Measurements from ENCODE around the gene IZUMO4.

Gene IZUMO4

DNA sequence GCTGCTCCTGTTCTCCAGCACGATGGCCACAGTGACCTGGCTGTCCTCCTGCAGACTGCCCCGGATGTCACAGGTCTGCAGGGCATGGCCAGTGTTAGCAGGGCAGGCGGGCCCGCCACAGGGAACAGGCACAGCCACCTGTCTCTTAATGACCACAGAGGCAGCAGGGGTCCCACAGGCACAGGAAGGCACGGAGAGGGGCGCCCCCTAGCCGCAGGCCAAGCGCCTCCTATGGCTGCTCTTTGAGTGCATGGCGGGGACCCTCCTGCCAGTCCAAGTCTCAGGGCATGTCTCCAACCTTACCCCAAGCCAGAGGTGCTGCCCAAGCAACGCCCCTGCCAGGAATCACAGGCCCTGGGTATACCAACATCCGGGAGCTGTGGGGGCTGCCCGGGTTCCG, 14.1 kb downstream of the IZUMO4 start:
- no peak for DNase-seq (ENCODE audit: low read depth)

DNA sequence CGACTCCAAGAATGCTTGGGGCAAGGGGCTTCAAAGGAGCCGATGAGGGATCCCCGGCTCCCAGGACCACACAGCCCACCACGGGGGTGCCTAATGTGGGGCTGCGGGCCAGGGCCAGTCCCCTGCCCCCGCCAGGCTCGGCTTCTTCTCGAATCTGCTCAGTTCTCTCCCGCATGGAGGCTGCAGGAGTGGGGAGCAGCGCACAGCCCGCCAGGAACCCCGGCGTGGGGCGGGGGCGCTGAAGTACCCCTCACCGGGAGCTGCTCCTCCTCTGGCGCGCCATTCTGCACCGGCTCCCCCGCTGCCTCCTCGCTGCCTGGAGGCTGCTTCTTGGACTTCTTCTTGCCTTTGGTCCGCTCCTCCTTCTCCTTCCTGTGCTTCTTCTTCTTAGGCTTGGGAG, 14.7 kb downstream of the IZUMO4 start:
- no peak for DNase-seq (ENCODE audit: low read depth)

DNA sequence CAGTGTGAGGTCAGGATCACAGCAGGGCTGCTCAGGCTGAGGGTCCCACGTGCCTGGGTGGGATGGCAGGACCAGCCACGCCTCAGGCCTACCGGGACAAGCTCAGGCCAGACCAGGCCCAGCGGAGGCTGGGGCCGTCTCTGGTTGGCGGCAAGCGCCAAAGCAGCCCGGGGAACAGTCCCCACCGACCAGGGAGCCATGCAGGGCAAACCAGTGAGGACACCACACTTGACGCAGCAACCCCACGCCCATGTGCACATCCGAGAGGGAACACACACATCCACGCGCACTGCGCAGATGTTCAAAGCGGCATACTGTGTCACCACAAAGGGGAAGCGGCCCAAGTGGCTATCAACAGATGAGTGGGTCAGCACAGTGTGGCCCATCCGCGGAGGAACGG, 15.2 kb downstream of the IZUMO4 start:
- DNase-seq (ENCODE audit: low read depth) = no peak

DNA sequence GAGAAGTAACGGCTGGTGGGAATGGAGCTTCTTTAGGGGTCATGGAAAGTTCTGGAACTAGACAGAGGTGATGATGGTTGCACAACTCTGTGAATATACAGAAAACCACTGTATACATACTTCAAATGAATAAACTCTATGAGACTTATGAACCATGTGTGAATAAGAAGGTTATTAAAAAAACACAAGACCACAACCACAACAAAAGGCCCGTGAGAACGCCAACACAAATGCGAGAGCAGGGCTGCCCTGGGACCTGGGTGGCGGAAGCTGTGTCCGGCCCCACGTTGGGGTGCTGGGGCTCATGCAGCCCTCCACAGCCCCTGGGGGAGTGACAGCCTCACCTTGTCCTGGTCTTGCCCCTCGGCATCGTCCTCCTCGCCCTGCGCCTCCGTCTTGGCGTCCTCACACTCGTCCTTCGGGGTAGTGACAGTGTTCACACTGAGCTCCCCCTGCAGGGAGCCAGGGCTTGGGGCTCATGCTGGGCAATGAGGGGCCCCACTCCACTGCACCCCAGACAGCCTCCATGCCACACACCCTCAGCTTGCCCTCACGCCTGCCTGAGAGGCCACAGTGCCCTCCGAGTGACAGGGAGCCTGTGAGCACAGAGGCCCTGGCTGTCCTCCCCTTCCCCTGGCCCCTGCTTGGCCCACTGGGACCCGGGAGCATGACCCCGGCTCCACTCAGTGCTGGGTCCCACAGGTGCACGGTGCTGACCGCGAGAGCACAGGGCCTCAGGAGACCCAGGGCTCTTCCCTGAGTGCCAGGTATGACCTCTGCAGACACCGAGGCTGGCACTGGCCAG, 16.0 kb downstream of the IZUMO4 start:
- DNase-seq (ENCODE audit: low read depth) = no peak

DNA sequence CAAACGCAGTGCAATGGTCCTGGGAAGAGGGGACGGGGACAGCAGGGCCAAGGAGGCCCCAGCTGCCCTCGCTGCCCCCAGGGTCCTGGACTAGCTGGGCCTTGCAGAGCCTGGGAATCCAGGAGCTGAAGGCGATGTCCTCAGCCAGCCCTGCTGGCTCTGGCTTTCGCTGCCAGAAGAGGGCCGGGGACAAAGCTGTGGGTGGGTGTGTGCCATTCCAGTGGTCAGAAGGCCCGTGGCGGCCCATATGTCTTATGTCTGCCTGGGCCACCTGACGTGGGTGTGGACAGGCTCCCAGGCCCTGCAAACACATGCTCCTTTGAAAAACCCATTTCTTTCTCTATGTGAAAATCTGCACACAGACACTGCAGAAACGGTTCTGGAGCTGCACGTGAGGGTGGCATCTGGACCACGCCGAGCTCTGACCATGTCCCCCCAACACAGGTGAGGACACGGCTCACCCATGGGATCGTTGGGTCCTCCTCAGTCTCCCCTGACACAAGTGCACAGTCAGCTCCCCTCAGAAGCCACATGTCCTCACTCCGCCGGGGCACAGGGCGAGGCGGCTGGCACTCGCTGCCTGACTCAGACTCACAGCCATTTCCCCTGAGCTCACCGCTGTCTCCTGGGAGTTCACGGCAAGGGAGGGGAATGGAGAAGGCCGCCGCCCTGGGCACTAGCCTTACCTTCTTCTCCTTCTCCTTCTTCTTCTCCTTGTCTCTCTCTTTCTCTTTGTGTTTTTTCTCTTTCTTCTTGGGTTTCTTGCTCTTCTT, 16.9 kb downstream of the IZUMO4 start:
- no peak for DNase-seq (ENCODE audit: low read depth)

DNA sequence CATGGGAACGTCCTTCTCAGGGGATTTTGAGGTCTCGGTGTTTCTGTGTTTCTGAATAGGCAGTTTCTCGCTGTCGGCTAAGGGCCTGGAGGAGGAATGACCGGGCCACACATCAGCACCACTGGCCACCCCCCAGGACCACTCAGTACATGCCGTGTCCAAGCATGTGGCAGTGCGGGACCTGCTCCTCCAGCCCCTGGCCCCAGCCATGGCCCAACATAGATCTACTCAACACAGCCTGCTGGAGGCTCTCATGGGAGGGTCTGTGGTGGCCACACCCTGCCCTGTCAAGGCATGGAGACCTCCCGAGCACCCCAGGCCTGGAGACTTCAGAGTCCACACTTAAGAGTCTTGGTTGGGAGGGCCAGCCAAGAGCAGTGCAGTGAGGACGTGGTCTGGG, 17.5 kb downstream of the IZUMO4 start:
- no peak for DNase-seq (ENCODE audit: low read depth)

DNA sequence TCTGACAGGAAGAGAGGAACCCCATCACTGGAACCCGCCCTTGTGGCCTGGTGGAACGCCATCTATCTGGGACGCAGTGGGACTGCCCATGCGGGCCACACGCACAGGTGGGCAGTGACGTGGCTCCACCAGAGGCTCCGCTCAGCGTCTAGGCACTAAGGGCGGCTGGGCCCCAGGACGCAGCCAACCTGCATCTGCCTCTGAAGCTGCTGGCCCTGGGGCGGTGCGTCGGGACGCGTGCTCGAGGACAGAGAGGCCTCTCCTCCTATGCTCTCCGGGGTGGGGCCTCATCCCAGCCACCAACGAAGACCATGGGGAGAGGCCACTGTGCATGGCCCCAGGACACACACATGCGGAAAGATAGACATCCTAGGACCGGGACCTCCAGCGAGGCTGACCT, 18.1 kb downstream of the IZUMO4 start:
- DNase-seq (ENCODE audit: low read depth) = no peak

DNA sequence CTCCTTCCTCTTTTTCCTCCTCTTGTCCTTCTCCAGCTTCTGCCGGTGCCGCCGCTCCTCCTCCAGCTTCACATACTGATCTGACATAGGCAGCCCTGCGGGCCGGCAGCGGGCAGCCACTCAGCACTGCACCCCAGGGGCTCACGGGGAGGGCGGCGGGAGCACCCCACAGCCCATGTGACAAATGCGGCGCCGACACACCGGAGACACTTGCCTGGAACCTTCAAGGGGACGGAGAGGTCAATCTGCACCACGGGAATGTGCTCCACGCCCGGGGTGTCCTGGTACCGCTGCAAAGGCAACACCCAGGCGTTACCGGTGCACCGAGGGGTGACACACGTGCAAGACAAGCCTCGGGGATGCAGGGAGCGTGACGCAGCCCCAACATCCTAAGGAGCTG, 18.6 kb downstream of the IZUMO4 start:
- DNase-seq (ENCODE audit: low read depth) = no peak

DNA sequence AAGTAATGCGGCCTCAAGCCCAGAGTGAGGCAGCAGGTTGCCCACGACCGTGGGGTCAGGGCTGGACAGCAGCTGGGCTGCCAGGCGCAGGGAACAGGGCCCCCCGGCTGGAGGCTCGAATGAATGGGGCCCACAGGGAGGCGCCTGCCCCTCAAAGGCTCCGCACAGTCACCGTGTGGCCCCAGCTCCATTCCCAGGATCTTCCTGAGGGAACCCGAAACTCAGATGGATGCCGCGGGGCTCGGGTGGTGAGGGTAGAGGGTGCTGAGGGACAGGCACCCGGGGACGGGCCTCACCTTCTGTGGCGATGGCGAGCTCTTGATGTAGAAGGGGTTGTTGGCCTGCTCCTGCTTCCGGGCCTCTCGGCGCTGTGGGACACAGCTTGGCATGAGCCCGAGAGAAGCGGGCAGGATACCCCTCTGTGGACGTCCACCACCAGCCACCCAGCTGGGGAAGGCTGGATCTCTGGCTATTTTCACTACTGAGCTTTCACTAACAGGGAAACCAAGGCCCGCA, 19.3 kb downstream of the IZUMO4 start:
- no peak for DNase-seq (ENCODE audit: low read depth)

DNA sequence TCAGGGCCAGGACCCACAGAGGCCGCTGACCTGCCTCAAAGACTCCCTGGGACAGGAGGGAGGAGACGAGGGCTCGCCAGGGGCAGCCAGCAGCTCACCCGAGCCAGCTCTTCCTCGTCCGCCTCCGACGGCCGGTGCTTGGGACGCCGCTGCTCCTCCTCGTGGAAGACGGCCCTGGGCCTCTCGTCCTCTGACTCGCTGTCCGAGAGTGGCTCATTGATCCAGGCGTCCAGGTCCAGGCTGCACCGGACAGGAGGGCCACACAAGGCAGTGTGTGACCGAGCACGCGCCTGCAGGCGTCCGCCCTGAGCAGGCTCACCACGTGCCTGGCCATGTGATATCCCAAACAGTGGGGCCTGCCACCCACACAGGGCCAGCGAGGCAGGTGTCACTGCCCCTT, 19.8 kb downstream of the IZUMO4 start:
- DNase-seq (ENCODE audit: low read depth) = no peak

DNA sequence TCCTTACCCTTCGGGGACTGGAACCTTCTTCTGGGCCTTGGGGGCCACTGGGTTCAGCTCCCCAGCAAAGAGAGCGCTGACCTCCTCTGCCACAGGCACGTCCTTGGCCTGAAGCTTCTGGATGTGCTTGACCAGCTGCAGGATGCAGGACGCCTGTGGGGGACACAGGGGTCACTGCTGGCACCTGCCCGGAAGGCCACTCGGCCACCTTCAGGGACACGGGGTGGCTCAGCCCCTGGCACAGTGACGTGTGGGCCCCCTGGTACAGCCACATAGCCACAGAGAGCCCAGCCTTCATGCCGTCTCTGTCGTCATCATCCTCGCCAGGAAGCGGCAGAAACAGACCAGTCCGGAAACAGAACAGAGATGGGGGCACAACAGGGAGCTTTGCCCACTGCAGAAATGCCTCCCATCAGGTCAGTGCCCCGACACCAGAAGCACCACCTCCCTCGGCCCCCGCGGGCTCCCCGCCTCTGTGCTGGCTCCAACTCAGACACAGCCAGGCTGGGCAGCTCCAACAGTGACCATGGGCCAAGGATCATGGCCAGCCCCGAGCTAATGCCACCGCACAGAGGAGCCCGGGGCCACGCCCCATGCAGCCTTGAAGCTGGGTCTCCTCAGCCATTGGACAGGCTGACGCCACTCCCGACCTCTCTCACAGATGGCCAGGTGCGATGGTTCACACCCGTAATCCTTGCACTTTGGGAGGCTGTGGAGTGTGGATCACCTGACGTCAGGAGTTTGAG, 20.7 kb downstream of the IZUMO4 start:
- DNase-seq (ENCODE audit: low read depth) = no peak

DNA sequence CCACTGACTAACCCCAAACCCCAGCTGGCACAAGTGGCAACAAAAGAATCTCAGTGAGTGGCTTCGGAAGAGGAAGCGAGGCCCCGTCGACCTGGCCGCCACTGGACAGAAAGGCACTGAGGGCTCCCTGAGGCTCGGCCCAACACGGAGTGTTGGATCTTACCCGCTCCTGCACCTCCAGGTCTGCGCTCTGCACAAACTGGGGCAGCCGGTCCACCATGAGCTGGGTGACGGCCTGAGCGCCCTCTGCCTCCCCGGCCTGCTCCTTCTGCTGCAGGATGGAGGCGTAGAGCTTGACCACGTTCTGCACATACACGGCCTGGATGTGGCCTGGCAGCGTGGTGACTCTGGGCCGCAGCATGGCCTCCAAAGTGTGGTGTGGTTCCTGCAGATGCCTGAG, 21.7 kb downstream of the IZUMO4 start:
- no peak for DNase-seq (ENCODE audit: low read depth)

DNA sequence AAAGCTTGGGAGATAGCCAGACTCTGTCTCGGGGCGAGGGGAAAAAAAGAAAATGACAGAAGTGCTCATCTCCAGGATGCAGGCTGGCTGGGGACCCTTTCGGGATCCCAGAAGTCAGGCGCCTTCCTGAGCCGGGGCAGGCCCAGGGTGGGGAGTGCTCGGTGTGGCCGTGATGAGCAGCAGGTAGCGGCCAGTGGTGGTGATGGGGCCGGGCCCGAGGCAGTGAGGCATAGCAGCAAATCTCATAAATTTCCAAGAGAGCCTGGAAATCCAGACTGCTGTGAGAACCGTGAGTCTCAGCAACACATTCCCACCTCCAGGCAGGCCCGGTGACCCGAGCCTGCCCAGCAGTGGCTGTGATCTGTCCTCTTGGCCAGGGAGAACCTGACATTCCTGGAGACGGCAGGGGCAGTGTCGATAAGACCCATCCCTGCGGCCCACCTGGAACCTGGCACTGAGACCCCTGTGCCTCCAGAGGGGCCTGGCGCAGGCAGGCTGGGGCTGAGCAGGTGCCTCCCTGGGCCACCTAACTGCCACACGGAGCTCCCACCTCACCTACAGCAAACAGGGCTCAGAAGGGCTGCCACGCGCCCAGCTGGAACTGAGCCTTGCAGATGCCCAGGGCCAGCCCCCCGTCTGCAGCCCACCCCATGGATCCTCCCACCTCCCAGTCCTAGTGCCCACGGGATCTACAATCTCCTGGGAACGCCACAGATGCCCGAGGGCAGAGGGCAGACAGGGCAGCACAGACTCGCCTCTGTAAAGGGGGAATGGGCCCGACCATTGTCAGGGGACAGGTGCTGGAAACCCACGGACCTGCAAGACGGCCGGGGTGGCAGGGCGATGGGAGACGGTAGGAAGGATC, 23.4 kb downstream of the IZUMO4 start:
- DNase-seq (ENCODE audit: low read depth) = no peak

DNA sequence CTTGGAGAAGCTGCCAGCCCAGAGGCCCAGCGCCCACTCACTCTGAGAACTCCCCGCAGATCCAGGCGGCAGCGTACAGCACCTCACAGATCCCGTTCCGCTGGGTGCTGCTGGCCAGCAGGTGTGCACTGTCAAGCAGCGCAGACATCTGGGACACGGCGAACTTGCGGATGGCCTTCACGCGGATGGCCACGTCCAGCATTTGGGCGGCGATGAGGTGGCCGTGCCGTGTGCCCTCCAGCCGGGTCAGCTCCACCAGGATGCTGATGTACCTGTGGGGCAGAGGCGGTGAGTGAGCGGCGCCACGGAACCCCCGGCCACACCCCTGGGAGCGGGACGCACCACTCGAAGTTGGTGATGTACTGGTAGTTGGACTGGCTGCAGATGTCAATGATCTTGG, 24.1 kb downstream of the IZUMO4 start:
- DNase-seq (ENCODE audit: low read depth) = no peak

DNA sequence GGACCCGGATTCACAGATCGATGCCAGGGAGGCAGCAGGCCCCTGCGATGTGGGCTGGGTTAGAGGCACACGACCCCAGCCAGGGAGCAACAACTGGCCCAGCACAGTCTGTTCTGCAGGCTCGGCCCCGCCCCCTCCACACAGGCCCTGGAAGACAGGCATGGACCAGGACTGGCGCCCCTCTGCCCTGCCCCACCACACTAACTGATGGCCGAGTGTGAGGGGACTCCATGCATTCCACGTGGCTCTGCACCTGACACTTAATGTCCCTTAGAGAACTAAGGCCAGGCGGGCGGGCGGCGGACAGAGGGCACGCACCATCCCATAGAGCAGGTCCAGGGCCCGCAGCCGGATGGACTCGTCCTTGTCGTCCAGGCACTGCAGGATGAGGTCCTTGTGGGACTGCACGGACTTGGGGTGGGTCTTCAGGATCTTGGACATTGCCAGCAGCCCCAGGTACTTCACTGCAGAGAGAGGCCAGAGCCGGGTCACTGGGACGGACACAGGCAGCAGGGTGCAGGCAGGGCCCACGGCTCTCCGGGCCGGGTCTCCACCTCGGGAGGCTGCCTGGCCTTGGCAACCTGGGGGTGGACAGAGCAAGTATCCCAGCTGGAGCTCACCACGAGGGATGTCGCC, 24.8 kb downstream of the IZUMO4 start:
- no peak for DNase-seq (ENCODE audit: low read depth)

DNA sequence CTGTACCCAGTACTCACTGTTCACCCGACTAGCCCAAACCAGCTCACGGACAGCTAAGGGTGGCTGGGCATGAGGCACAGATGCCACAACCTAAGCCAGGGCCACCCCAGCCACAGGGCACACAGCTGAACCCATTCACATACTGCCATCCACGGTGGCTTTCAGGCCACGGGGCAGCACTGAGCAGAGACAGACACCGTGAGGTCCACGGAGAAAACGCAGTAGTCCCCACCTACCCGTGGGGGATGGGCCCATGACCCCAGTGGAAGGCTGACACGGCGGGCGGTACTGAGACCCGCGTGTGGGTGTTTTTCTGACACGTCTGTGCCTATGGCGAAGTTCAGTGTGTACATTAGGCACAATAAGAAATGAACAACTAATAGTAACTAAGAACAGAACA, 25.5 kb downstream of the IZUMO4 start:
- no peak for DNase-seq (ENCODE audit: low read depth)

DNA sequence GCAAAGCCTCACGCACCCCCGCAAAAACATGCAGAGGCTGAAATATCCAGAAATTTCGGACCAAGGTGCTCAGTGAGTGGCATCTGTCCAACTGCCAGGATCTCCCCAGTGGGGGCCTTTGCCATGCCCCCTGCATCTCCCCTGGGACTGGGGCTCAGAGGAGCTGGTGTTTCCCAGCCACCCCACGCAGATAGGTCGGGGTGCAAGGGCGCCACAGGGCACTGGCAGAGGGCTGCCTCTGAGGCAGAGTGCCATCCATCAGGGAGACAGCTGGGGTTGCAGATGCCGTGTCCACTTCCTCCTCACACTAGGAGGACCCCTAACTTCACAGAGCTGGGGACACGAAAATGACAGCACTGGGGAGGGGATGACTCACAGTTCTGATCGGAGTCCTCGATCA, 26.3 kb downstream of the IZUMO4 start:
- no peak for DNase-seq (ENCODE audit: low read depth)

DNA sequence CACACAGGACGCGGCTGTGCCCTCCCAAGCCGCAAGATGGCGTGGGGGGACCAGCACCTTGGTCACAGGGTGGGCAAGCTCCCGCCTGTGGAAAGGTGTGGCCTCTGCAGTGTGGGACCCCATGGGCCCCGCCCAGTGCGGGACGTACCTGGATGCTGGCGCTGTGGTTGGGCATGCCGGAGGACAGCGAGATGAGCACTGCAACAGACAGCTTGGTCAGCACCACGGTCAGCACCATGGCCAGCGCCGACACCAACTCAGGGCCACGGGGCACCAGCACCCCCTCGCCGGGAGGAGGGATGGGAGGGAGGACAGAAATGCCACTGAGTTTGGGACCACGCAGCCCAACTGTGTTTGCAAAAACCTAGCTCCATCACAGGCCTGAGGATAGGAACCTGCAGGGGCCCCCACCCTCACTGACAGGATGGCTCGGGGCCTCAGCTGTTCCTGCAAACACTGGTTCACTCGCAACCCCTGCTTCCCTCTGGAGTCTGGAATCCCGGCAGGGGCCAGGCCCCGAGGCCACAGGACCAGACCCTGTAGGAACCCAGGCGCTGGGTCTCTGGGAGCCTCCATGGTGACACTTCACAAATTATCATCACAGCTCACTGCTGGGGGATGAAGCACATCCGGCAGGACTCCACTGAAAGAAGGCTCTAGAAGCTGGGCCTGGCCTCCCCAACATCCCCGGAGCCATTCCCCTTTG, 27.1 kb downstream of the IZUMO4 start:
- DNase-seq (ENCODE audit: low read depth) = no peak

DNA sequence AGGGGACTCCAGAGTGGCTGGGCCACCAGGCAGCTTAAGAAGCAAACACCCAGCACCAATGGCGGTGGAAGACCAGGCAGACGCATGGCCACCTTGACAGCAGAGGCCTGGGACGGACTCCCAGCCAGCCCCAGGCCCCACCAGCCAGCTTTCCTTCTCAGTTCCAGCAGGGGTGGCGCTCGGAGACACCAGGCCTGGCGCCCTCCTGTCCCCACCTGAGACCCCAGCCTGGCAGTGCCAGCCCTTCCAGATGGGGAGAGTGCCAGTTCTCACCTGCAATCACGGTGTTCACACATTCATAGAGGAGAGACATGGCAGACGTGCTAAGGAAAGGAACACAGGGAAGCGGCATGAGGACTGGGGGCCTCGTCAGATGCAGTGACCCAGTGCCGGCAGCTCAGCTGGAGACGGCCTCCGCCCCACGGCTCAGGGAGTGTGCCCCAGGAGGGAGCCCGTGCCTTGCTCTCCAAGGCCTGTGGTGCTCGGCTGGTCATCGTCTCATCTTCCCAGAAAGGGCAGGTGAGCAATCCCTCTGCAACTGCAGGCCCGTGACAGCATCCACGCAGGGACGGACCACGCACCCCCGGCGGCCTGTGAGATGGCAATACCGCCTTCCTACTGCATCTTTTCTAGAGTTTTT, 30.3 kb downstream of the IZUMO4 start:
- DNase-seq (ENCODE audit: low read depth) = no peak

DNA sequence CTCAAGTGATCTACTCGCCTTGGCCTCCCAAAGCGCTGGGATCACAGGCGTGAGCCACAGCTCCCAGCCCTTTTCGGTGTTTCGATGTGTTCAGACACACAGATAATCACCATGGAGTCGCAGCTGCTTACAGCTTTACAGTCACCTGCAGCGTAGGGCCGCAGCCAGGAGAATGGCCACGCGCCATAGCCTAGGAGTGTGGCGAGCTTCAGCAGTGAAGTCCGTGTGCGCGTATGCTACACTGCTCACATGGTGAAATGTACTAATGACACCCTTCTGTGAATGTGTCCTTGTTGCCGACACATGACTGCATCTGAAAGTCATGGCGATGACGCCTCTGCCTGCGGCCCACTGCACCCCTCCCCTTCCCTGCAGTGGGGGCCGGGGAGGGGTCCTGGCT, 31.0 kb downstream of the IZUMO4 start:
- no peak for DNase-seq (ENCODE audit: low read depth)
